Measurements from ENCODE around the gene IL6R. TPM values are rescaled to one million over a fixed set of nuclear protein-coding genes. Genes with fewer than 3 reads are reported as not detected.

Gene IL6R
- total and polyA plus RNA-seq, 8 donors = 1.9 to 73.9 (median 21.1) TPM

DNA sequence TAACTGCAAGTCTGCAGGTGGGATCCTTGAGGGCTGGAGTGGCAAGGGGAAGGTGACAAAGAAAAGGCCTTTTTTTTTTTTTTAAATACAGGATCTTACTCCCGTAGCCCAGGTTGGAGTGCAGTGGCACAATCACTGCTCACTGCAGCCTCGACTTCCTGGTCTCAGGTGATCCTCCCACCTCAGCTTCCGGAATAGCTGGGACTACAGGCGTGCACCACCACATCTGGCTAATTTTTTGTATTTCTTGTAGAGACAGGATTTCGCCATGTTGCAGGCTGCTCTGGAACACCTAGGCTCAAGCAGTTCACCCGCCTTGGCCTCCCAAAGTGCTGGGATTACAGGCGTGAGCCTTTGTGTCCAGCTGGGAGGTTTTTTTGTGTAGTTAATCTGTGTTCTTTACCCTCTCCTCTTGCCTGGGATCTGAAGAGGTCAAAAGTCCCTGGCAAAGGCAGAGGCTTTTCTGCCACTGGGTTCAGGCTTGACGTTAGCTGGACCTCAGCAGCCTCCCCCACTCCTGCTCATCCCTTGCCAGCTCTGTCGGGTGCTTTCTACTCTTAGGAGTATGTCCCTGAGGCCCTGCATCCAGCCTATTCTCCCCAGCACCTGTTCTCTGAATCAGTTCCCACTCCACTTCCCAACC lies 5.2 kb downstream of the IL6R start:
- H3K9me3 ChIP-seq = no peaks in the 10 kb centered on the region
- H3K36me3 ChIP-seq = peaks cover 0 to 5% (median 2%) of the 10 kb centered on the region in 4 donors
- no peak overlapping the region for H3K4me3 ChIP-seq
- peaks cover 38 to 94% (median 76%) of the 10 kb centered on the region in 4 donors for H3K4me1 ChIP-seq
- 67 to 91% (median 82%) methylated on average over 9 of the region's 9 CpGs for WGBS, 5 donors
- peak overlapping the region in 4 of 5 donors; percentile 47 to 99 (median 98) for H3K27ac ChIP-seq
- intact Hi-C loops (cut with DNase I; ENCODE audit: low total_unique reads) = no loop called here
- TF ChIP-seq, protein P1, sequence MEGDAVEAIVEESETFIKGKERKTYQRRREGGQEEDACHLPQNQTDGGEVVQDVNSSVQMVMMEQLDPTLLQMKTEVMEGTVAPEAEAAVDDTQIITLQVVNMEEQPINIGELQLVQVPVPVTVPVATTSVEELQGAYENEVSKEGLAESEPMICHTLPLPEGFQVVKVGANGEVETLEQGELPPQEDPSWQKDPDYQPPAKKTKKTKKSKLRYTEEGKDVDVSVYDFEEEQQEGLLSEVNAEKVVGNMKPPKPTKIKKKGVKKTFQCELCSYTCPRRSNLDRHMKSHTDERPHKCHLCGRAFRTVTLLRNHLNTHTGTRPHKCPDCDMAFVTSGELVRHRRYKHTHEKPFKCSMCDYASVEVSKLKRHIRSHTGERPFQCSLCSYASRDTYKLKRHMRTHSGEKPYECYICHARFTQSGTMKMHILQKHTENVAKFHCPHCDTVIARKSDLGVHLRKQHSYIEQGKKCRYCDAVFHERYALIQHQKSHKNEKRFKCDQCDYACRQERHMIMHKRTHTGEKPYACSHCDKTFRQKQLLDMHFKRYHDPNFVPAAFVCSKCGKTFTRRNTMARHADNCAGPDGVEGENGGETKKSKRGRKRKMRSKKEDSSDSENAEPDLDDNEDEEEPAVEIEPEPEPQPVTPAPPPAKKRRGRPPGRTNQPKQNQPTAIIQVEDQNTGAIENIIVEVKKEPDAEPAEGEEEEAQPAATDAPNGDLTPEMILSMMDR (IDR thresholded peaks at IDR 0.05) = no peak
- TF ChIP-seq POLR2AphosphoS5 (IDR thresholded peaks at IDR 0.05) (no peak), POLR2A (IDR thresholded peaks at IDR 0.05) (no peak), EP300 (IDR thresholded peaks at IDR 0.05) (no peak)
- no peaks in the 10 kb centered on the region for H3K27me3 ChIP-seq
- DNase-seq = no peak

DNA sequence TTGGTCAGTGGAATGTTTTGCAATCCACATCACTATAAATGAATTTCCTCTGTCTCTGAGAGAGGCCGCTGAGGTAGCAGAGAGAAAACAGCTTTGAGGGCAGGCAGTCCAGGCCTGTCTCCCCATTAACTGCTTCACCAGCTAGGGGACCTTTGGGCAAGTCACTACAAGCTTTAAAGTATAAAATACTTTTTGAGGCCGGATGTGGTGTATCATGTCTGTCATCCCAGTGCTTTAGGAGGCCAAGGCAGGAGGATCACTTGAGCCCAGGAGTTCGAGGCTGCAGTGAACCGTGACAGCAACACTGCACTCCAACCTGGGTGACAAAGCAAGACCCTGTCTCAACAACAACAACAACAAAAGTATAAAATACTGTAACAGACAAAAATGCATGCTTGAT lies 6.4 kb downstream of the IL6R start:
- Histone ChIP-seq H3K4me3 (no peak overlapping the region), H3K9me3 (no peaks in the 10 kb centered on the region), H3K4me1 (peaks cover 32 to 98% (median 73%) of the 10 kb centered on the region in 4 donors), H3K36me3 (peaks cover 0 to 5% (median 2%) of the 10 kb centered on the region in 4 donors), H3K27ac (peak overlapping the region in 2 of 5 donors; percentile 47 to 98), H3K27me3 (no peaks in the 10 kb centered on the region)
- no peak for DNase-seq
- WGBS, 5 donors = 80 to 97% (median 91%) methylated on average over 4 of the region's 4 CpGs
- intact Hi-C loops (cut with DNase I; ENCODE audit: low total_unique reads) = no loop called here
- TF ChIP-seq EP300 (IDR thresholded peaks at IDR 0.05) (no peak), POLR2A (IDR thresholded peaks at IDR 0.05) (no peak), POLR2AphosphoS5 (IDR thresholded peaks at IDR 0.05) (no peak)
- TF ChIP-seq, protein P1 (IDR thresholded peaks at IDR 0.05) = no peak

DNA sequence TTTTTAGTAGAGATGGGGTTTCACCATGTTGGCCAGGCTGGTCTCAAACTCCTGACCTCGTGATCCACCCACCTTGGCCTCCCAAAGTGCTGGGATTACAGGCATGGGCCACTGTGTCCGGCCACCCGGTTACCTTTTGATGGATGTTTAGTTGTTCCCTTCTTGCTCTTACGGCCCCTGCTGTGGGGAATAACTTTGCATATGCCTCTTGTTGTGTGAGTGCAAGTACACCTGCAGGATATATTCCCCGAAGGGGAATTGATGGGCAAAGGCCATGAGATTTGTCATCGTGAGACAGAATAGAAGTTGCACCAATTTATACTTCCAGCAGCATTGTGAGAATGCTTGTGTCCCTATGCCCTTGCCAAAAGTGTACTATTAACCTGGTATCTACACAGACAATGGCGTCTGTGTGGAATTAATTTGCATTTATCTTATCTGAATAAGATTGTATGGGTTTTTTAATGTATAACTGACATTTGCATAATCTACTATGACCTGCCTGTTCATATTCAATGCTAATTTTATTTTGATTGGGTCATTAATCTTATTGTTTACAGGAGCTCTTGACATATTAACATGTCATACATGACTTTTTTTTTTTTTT lies 8.1 kb downstream of the IL6R start:
- DNase-seq = no peak
- Histone ChIP-seq H3K4me3 (no peak overlapping the region), H3K27ac (peak overlapping the region in 1 of 5 donors; percentile 55), H3K36me3 (peaks cover 0 to 5% (median 2%) of the 10 kb centered on the region in 4 donors), H3K9me3 (no peaks in the 10 kb centered on the region), H3K4me1 (peaks cover 29 to 98% (median 72%) of the 10 kb centered on the region in 4 donors), H3K27me3 (no peaks in the 10 kb centered on the region)
- intact Hi-C loops (cut with DNase I; ENCODE audit: low total_unique reads) = no loop called here
- TF ChIP-seq, protein P1 (IDR thresholded peaks at IDR 0.05) = no peak
- no peak for TF ChIP-seq POLR2A (IDR thresholded peaks at IDR 0.05)
- TF ChIP-seq POLR2AphosphoS5 (IDR thresholded peaks at IDR 0.05) = no peak
- no peak for TF ChIP-seq EP300 (IDR thresholded peaks at IDR 0.05)
- WGBS, 5 donors = 71 to 76% (median 74%) methylated on average over 7 of the region's 7 CpGs

DNA sequence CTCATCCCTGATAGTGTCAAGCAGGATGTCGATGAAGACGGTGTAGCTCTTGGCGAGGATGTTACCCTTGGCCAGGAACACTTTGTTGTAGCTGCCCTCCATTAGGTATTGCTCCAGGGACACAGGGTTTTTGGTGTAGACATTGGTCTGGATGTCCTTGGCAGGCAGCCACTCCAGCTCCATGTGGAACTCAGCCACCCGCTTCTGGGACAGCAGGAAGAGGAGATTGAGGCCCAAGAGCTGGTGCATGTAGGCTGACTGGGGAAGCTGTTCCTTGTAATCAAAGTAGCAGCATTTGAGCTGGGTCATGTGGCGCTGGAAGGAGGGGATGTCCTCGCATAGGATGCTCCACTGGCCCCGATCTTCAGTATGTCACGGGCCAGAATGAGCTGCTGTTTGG lies 9.5 kb downstream of the IL6R start:
- no peaks in the 10 kb centered on the region for H3K9me3 ChIP-seq
- DNase-seq = peak in 1 of 2 donors; percentile 63

More for the DNA sequence above, 9.5 kb downstream of the IL6R start:
- 84 to 94% (median 88%) methylated on average over 8 of the region's 8 CpGs for WGBS, 5 donors
- Histone ChIP-seq H3K27me3 (no peaks in the 10 kb centered on the region), H3K27ac (peak overlapping the region in 4 of 5 donors; percentile 9 to 97 (median 44)), H3K4me3 (no peak overlapping the region), H3K4me1 (peaks cover 35 to 98% (median 73%) of the 10 kb centered on the region in 4 donors), H3K36me3 (peaks cover 0 to 5% (median 2%) of the 10 kb centered on the region in 4 donors)
- TF ChIP-seq, protein P1 (IDR thresholded peaks at IDR 0.05) = no peak
- no peak for TF ChIP-seq EP300 (IDR thresholded peaks at IDR 0.05)
- no peak for TF ChIP-seq POLR2AphosphoS5 (IDR thresholded peaks at IDR 0.05)
- TF ChIP-seq POLR2A (IDR thresholded peaks at IDR 0.05) = no peak
- intact Hi-C loops (cut with DNase I; ENCODE audit: low total_unique reads) = no loop called here
